Endothelial cell of hepatic sinusoid (primary cell): ENCODE measurements around the gene OSBPL1A.
"Not testable (repeated sequence)": the region's sequence is repeated elsewhere in the genome, so short reads cannot be mapped to it uniquely, and the experiment has no call there.

Source experiments
- in situ Hi-C: cut with HindIII; loops from 2 replicates; pipeline ENCODE4 v1.10.0; 2017; ENCODE audit warnings: low sequenced_read_pairs

The OSBPL1A gene

DNA sequence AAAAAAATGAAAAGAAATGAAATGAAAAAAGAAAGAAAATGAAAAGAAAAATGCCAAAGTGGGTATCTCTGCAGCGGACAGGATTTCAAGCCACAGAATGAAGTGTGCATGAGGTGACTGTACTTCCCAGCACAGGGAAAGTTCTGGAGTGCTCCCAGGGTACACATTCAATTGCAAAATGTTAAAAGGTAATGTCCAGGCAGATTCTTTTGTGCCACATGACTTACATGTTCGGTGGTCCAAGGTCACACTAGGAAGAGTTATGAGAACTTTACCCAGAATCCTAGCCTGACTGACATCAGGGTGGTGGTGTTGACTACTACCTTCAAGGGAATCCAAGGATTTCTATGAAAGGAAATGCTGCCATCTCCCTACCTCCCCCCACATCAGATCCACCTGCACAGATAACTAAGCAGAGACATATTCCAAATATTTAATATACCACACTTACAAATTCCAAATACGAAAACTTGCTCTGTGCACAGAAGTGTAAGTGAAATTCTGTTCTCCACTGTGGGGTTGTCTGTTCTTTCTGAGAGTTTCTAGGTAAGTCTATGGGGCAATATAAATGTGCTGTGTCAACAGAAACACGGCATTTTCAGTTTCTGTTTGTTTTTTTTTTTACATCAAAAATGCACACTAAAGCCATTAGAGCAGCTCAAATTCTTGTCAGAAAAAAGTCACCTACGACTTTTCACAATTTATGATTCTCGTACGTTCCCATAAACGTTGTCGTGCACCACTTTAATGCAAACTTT lies 202.1 kb downstream of the OSBPL1A start:
- in situ Hi-C loops, result loop anchor here (10.0 kb wide), 1 partner anchor 69 kb away; no protein-coding TSS in a partner anchor

DNA sequence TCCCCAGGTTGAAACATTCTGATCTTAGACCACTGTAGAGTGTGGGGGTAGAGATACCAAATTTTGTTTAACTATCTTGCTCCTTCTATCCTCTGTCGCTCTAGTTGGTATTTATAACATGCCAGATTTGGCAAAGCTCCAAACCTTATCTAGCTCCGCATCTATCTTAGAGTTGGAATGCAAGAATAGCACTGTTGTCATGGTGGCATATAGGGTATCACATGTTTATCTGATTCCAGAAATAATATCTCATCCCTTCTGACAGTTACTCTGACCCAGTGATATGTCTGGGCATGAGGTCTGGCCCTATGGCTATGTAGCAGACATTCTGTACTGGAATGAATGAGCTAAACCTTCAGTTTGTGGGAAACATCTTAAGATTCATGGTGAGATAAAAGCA lies 207.0 kb downstream of the OSBPL1A start:
- in situ Hi-C loops, result loop anchor here (5.0 to 10.0 kb wide), 3 partner anchors 37 to 74 kb away; no protein-coding TSS in a partner anchor

DNA sequence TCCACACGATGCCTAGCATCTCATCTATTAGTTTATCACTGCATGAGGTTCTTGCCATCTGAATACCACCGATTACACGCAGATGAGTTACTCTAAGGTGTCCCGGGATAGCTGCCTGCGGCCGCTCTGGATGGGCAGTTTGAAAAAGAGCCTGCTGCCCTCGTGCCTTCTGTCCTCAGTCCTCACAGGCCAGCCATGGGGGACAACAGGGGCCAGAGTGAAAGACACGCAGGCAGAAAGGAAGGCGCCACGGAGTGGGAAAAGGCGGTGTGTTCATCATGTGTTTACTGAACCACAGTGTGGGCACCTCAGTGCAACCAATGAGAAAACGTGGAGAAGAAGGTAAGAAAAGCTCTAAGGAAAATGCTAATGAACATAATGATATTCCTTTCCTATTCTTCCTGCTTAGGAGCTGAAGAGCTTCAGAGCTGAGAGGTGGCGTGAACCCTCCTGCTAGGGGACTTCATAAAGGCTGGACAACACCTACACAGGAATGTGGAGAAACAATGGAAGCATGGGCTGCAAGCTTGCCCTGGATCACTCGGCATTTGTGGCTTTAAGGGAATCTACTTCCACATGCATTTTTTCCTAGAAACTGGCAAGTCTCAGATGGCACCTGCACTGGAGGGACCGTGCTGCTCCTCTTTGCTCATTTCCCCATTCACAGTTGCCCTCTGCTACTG lies 207.8 kb downstream of the OSBPL1A start:
- in situ Hi-C loops, result loop anchor here (5.0 to 10.0 kb wide), 3 partner anchors 37 to 75 kb away; no protein-coding TSS in a partner anchor

DNA sequence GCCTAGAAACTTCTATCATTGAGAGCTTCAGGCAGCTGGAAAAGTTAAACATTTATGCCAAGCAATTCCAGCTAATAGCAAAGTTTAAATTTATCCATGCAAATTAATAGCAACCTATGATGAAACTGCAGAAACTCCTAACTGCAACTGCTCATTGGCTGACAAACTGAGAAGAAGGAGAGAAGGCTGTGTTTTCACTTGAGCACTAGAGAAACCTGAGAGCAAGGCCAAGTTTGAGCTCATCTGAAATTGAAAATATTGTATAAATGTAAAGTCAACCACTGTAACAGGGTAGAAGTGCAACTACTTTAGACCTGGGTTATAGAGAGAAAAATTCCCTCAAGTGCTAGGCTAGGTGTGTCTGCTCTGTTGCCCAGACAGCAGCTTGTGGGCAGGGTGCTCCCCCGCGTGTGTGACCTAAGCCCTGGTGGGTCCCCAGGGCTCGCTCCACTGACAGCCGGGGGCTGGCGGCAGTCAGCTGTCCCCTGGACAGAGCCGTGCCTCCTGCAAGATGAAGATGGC lies 208.6 kb downstream of the OSBPL1A start:
- in situ Hi-C loops, result no loop called here

DNA sequence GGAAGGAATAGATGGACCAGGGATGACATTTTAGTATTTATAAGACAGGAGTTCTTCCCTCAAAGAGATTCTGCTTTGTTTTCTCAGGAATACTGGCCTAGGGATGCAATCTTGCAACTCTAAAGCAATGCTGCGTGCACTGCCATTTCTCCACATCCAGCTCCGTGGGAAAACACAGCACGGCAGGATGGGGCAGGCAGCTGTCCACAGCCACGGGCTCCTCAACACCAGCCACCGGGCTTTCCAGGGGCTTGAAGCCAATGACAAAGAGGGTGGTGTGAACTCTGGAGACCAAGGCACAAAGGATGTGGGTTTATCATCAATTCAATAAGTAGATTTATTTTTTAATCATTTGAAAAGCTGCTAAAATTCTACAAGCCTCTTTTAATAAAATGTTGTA lies 209.5 kb downstream of the OSBPL1A start:
- in situ Hi-C loops, result no loop called here

DNA sequence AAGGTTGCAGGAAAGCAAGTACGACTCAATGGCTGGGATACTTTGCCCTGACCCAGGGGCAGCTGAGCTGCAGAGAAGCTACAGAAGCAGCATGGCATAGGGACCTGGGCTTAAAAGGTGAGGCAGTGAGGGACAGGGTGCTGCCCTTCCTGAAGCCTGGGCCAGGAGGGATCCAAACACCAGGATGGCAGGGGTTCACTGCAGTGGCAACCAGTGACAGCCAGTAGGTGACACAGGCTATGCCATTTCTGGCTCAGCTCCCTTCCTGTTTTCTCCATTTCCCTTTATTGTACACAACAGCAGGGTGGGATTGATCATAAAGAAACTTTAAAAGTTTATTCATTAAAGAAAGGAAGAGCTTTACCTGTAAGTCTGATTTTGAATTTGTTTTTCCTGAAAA lies 209.9 kb downstream of the OSBPL1A start:
- in situ Hi-C loops, result no loop called here

DNA sequence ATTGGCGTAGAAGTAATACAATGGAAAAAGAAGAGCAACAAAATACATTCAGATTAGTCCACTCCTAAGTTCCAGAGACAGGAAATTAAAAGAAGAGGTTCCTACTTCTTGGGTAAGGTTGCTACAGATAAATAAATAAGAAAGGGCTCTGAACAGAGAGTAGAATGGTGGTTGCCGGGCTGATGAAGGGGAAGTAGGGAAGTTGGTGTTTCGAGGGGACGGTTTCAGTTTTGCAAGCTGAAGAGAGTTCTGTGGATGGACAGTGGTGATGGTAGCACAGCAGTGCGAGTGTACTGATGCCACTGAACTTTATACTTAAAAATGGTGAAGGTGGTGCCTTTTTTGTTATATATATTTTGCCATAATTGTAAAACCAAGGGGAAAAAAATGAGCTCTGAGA lies 210.6 kb downstream of the OSBPL1A start:
- in situ Hi-C loops, result no loop called here

GRCh38 chr18:24185805-24186204 lies 211.8 kb downstream of the OSBPL1A start:
- in situ Hi-C loops, result no loop called here

GRCh38 chr18:24181806-24182205 lies 215.8 kb downstream of the OSBPL1A start:
- in situ Hi-C loops, result no loop called here

DNA sequence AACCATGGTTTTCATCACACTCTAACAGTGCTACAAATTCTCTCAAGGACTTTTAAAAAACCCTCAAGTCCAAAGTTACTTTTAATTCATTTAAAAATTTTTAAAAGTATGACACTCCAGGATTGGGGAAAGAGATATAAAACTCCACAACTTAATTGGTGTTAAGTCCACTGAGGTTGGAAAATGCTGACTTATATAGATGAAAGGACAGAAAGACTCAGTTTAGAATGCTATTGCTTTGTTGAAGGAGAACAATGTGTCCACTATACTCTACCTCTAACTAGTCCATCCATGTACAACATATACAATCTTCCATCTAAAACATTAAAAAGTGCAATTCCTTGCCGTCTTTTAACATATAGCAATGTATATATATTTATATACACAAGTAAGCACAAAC lies 217.6 kb downstream of the OSBPL1A start:
- in situ Hi-C loops, result no loop called here

DNA sequence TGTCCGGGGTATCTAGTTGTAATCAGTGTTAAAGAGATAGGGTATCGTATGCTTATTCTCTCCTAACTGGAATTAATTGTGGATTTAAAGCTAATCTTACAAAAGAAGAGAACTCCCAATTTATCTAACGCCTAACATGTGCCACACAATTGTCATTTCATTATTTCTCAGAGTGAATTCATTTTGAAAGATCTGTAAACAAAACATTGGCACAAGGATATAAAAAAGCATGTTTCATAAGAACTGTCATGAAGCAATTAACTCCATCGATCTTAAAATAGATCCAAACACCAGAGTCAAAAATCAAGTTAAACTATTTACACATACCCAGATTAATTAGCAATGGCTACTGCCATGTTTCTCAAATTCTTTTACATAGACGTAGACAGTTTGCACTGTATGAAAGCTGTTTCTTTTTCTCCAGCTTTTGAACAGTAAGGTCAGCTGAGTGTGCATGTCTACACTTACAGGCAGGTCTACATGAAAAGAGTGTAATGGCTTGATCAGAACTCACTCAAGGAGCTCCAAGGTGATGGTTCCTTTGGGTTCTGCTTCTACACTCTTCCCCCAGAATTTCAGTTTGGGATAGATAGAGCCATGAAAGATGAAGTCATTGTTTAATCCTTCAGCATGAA lies 220.0 kb downstream of the OSBPL1A start:
- in situ Hi-C loops, result no loop called here

DNA sequence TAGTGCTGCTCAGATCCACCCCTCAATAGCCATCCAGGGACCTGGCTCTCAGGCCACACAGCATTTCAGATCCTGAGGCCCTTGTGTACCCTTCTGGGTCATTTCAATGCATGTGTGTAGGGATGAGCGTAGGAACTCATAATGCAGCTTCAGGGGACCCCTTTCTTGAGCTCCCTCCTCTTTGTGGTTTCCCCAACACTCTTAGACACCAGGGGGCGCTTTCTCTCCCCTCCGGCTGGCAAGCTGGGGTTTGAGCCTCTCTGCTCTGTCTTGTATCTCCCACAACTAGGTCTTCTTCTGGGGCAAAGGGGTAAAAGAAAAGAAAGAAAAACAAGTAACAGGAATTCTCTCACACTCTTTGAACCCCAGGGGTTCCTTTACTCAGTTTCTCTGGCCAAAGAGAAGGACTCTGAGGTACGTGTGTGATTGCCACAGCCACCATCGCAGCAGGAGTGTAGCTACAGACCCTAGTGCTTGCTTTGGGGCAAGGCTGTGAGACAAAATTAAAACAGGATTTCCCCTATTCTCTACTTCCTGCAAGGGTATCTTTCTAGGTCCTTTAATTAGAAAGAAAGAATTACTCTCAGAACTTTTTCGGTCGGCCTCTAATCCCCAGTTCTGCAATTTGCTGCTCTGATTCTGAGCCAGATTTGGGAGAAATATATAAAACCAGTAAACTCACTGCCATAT lies 220.8 kb downstream of the OSBPL1A start:
- in situ Hi-C loops, result no loop called here

DNA sequence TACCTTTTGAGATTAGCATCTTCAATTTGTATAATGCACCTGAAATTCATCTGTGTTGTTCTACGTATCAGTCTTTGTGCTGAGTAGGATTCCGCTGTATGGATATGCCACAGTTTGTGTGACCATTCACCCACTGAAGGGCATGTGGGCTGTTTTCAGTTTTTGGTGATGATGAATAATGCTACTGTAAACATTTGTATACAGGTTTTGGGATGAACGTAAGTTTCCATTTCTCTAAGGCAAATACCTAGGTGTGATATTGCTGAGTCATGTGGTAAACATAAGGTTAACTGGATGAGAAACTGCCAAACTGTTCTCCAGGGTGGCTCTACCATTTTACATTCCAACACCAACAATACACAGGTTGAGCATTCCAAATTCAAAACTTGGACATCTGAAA lies 223.6 kb downstream of the OSBPL1A start:
- in situ Hi-C loops, result no loop called here

GRCh38 chr18:24170360-24170759 lies 227.3 kb downstream of the OSBPL1A start:
- in situ Hi-C loops, result no loop called here

DNA sequence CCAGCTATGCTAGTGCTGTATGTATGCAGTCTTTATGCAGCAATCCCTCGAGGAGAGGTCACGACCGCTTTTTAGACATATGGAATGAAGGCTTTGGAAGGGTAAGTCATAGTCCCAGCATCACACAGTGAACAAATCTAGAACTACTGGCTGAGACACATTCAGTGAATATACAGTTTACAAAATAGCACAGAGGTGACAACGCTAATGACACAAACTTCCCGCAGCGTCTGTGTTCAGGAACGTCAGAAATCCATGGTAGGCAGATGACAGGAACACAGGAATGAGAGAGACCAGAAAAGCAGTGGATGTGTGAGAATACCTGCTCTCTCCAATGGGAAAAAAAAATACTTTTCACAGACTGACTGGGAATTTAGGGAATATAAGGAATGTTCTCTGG lies 229.1 kb downstream of the OSBPL1A start:
- in situ Hi-C loops, result no loop called here

- in situ Hi-C loops, result no loop called here
Observed at GRCh38 chr18:24161304-24161703, 236.3 kb downstream of the OSBPL1A start.

DNA sequence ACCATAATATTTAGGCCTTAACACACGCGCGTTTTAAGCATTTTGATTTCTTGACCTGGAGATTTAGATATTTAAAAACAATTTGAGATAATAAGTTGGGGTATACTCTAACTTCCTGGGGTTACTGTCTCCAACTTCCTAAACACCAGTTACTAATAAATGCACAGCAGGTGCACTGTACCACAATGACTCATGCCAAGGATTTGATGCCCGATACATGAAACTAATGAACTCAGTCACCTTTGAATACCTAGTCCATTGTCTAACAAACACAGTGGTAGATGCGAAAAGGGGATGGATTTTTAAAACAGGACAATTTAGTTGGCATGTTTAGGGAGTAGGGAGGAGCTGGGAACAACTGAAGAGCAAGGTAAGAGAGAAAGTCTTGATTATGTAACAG lies 237.5 kb downstream of the OSBPL1A start:
- in situ Hi-C loops, result no loop called here

GRCh38 chr18:24157855-24158254 lies 239.8 kb downstream of the OSBPL1A start:
- in situ Hi-C loops, result no loop called here

DNA sequence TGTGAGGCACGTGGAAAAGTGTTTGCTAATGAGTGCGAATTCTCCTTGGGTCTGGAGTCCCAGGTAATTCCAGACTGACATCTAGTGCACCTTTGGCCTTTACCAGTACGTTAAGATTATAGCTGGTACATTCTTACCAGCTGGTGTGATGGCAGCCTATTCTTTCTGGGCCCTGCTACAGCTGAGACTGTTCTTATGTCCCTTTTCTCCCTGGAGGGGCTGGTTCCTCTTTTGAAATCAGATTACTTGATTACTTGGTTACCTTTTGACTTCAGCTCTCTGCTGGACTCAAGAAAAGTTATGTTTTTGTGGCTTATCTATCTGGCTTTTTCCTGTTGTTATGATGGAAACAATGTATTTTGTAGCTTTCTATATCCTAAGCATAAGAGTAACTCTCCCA lies 244.2 kb downstream of the OSBPL1A start:
- in situ Hi-C loops, result loop anchor here (5.0 kb wide), 1 partner anchor 39 kb away; no protein-coding TSS in a partner anchor

- in situ Hi-C loops, result not testable (repeated sequence)
Observed at GRCh38 chr18:24149591-24149990, 248.0 kb downstream of the OSBPL1A start.

- in situ Hi-C loops, result no loop called here
Observed at GRCh38 chr18:24142376-24142775, 255.2 kb downstream of the OSBPL1A start.
